Measurements from ENCODE around the gene XAGE2. TPM values are rescaled to one million over a fixed set of nuclear protein-coding genes. Genes with fewer than 3 reads are reported as not detected.
"Not testable (repeated sequence)": the region's sequence is repeated elsewhere in the genome, so short reads cannot be mapped to it uniquely, and the experiment has no call there.

The XAGE2 gene, protein sequence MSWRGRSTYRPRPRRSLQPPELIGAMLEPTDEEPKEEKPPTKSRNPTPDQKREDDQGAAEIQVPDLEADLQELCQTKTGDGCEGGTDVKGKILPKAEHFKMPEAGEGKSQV
- total RNA-seq (2022) (not detected in 2 replicates), Bru-seq, nascent RNA (not detected), BruChase-seq, experiment 1, labeled RNA remaining after a 6-hour chase (not detected), BruChase-seq, experiment 2, labeled RNA remaining after a 2-hour chase (not detected)
- long read RNA-seq, result 0 reads

DNA sequence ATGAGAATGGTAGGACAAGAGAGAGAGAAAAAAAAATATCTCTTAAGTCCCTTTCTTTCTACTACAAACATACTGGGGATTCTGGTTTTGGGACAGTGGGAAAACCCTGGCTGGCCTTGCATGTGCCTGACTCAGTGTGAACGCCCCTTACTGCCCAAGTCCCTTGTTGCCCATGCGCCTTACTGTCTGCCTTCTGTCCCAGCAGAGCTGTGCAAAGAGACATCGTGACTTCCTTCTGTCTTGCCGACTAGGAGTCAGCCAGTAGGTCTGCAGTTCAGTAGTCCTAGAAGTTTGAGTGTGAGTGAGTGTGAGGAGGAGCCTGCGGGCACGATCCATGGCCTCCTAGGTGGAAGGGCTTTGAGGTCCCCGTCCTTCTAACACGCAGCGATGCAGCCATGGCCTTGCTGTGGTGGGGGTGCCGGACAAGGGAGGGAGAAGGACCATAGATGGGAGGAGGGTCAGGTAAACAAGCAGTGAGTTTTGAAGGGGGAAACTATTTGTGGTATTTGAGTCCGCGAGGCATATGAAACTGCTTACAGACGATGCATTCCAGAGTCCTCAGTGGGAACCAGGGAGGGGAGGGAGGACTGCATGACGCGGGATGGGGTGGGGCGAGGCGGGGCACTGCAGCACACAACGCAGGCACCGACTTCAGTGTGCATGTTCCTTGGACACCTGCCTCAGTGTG is at the start of gene XAGE2:
Gene XAGE2 (plus strand): TSS at position 654 of the 688 bp plus-strand sequence. CDS start 994 bp downstream, outside the sequence.
- Mint-ChIP-seq H3K4me1 (ENCODE audit: low read depth, unreplicated experiment) (no peaks in the 10 kb centered on the region), H3K27ac (ENCODE audit: unreplicated experiment) (no peak within 1 kb of the TSS), H3K27me3 (ENCODE audit: unreplicated experiment) (no peaks in the 10 kb centered on the region), H3K36me3 (ENCODE audit: insufficient read depth, unreplicated experiment) (no peaks in the 10 kb centered on the region), H3K9me3 (ENCODE audit: low read depth, unreplicated experiment) (no peaks in the 10 kb centered on the region), H3K4me3 (ENCODE audit: low read depth, unreplicated experiment) (no peak within 1 kb of the TSS)
- no TSS peak for BruUV-seq (replicated peaks)
- no peak for TF ChIP-seq CTCF (IDR thresholded peaks at IDR 0.05; ENCODE audit: unreplicated experiment)
- CTCF ChIA-PET, result no interaction called here
- no peak for DNase-seq
- intact Hi-C loops (cut with micrococcal nuclease; ENCODE audit: unreplicated experiment), result no loop called here

DNA sequence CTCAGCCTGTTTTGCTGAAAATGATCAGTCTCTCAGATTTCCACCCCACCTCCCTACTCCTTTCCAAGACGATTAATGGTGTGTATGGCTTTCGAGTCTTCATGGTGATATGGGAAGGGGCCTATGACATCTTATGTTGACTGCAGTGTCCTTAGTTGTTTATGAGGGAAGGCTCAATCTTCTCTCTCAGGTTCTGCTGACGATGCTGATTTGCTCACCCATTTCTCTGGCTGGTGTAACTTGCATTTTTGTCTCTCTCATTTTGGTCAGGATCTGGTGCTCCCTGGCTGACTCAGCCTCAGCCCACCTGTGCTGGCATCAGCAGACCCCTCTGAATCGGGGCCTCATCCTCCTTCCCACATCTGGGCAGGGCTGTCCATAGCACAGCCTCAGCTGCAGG is 31.4 kb upstream of the XAGE2 start:
- CTCF ChIA-PET, result no interaction called here
- no peak for DNase-seq
- no peaks in the 10 kb centered on the region for H3K36me3 Mint-ChIP-seq (ENCODE audit: insufficient read depth, unreplicated experiment)
- H3K27me3 Mint-ChIP-seq (ENCODE audit: unreplicated experiment), result peaks cover 21% of the 10 kb centered on the region
- no peak overlapping the region for H3K4me3 Mint-ChIP-seq (ENCODE audit: low read depth, unreplicated experiment)
- intact Hi-C loops (cut with micrococcal nuclease; ENCODE audit: unreplicated experiment), result no loop called here
- no TSS peak for BruUV-seq (replicated peaks)
- no peak for TF ChIP-seq CTCF (IDR thresholded peaks at IDR 0.05; ENCODE audit: unreplicated experiment)
- H3K9me3 Mint-ChIP-seq (ENCODE audit: low read depth, unreplicated experiment), result peaks cover 6% of the 10 kb centered on the region
- no peak overlapping the region for H3K27ac Mint-ChIP-seq (ENCODE audit: unreplicated experiment)
- H3K4me1 Mint-ChIP-seq (ENCODE audit: low read depth, unreplicated experiment), result no peaks in the 10 kb centered on the region

DNA sequence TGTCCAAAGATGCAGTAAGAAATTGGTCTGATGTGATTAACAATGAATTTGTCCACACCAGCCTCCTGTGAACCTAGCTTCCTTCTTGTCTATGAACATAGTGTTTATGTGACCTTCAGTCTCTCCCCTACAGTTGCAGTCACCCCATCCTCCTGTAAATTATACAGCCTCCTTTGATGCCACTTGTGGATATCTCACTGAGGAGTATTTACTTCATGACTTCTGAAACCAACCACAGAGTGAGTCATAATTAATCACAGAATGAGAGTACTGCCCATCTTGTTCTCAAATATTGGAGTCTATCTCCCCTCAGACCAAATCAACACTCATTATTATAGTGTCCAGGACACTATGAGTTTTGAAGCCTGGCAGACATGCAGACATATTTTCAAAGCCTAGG is 27.3 kb upstream of the XAGE2 start:
- Mint-ChIP-seq H3K36me3 (ENCODE audit: insufficient read depth, unreplicated experiment) (no peaks in the 10 kb centered on the region), H3K27me3 (ENCODE audit: unreplicated experiment) (peaks cover 21% of the 10 kb centered on the region), H3K9me3 (ENCODE audit: low read depth, unreplicated experiment) (no peaks in the 10 kb centered on the region), H3K27ac (ENCODE audit: unreplicated experiment) (no peak overlapping the region), H3K4me3 (ENCODE audit: low read depth, unreplicated experiment) (no peak overlapping the region), H3K4me1 (ENCODE audit: low read depth, unreplicated experiment) (peaks cover 4% of the 10 kb centered on the region)
- DNase-seq, result no peak
- BruUV-seq (replicated peaks), result no TSS peak
- no peak for TF ChIP-seq CTCF (IDR thresholded peaks at IDR 0.05; ENCODE audit: unreplicated experiment)
- CTCF ChIA-PET, result no interaction called here
- intact Hi-C loops (cut with micrococcal nuclease; ENCODE audit: unreplicated experiment), result loop anchor here (10.0 kb wide), 1 partner anchor 57 kb away; no protein-coding TSS in a partner anchor

- not testable (repeated sequence) for H3K4me3 Mint-ChIP-seq (ENCODE audit: low read depth, unreplicated experiment)
These were observed 25.7 kb upstream of the XAGE2 start for GRCh38 chrX:52343131-52343530.

GRCh38 chrX:52345402-52345801 is 23.4 kb upstream of the XAGE2 start:
- CTCF ChIA-PET; H3K9me3 Mint-ChIP-seq (ENCODE audit: low read depth, unreplicated experiment); H3K36me3 Mint-ChIP-seq (ENCODE audit: insufficient read depth, unreplicated experiment); H3K27ac Mint-ChIP-seq (ENCODE audit: unreplicated experiment); BruUV-seq (replicated peaks); H3K27me3 Mint-ChIP-seq (ENCODE audit: unreplicated experiment); H3K4me3 Mint-ChIP-seq (ENCODE audit: low read depth, unreplicated experiment): not testable (repeated sequence)
- DNase-seq, result peak; percentile 48
- H3K4me1 Mint-ChIP-seq (ENCODE audit: low read depth, unreplicated experiment), result peaks cover 14% of the 10 kb centered on the region
- intact Hi-C loops (cut with micrococcal nuclease; ENCODE audit: unreplicated experiment), result loop anchor here (10.0 kb wide), 1 partner anchor 61 kb away; no protein-coding TSS in a partner anchor

More at GRCh38 chrX:52343131-52343530, 25.7 kb upstream of the XAGE2 start:
- Mint-ChIP-seq H3K4me1 (ENCODE audit: low read depth, unreplicated experiment) (peaks cover 14% of the 10 kb centered on the region), H3K27me3 (ENCODE audit: unreplicated experiment) (peaks cover 21% of the 10 kb centered on the region)
- intact Hi-C loops (cut with micrococcal nuclease; ENCODE audit: unreplicated experiment), result loop anchor here (10.0 kb wide), 1 partner anchor 58 kb away; no protein-coding TSS in a partner anchor
- DNase-seq; H3K36me3 Mint-ChIP-seq (ENCODE audit: insufficient read depth, unreplicated experiment); H3K9me3 Mint-ChIP-seq (ENCODE audit: low read depth, unreplicated experiment); CTCF ChIA-PET; BruUV-seq (replicated peaks); H3K27ac Mint-ChIP-seq (ENCODE audit: unreplicated experiment): not testable (repeated sequence)
